Mesenchymal stem cell (in vitro differentiated cells and primary cell): ENCODE data around the gene SORBS2.
A peak's percentile ranks its signal among the peaks of the same experiment; 100 is the strongest.

Source experiments
- DNase-seq: peaks from one replicate; pipeline ENCODE4 v3.0.0-alpha.2; 2013
- H2AFZ ChIP-seq: one replicate; pipeline ENCODE4 v1.6.1; 2013; ENCODE audit warnings: low read depth, mild to moderate bottlenecking, control low read depth, inconsistent platforms, low read length, moderate library complexity
- H2AK5ac ChIP-seq: 2 replicates; pipeline ENCODE4 v1.6.1; 2013; ENCODE audit warnings: low read length, moderate library complexity, mild to moderate bottlenecking, inconsistent platforms; ENCODE audit not compliant: severe bottlenecking
- H2BK120ac ChIP-seq: one replicate; pipeline ENCODE4 v1.6.1; 2013; ENCODE audit warnings: low read depth, mild to moderate bottlenecking, inconsistent platforms, low read length, moderate library complexity
- H2BK12ac ChIP-seq, 2 experiments: one replicate each; pipeline ENCODE4 v1.6.1; 2013; ENCODE audit warnings: inconsistent platforms in 2 of 2, low read length in 2 of 2, mild to moderate bottlenecking in 2 of 2, moderate library complexity in 2 of 2, control low read depth in 1 of 2
- H2BK15ac ChIP-seq: one replicate; pipeline ENCODE4 v1.6.1; 2013; ENCODE audit warnings: mild to moderate bottlenecking, low read depth, inconsistent platforms; ENCODE audit not compliant: poor library complexity, severe bottlenecking
- H2BK5ac ChIP-seq: 2 replicates; pipeline ENCODE4 v1.6.1; 2013; ENCODE audit warnings: low read depth, mild to moderate bottlenecking, low read length, control low read depth, inconsistent platforms; ENCODE audit not compliant: poor library complexity, severe bottlenecking
- H3K14ac ChIP-seq, 2 experiments: one replicate each; pipeline ENCODE4 v1.6.1; 2013; ENCODE audit warnings: inconsistent platforms in 2 of 2, low read length in 2 of 2, control low read depth in 1 of 2, mild to moderate bottlenecking in 1 of 2, moderate library complexity in 1 of 2
- H3K18ac ChIP-seq, 2 experiments: one replicate each; pipeline ENCODE4 v1.6.1; 2013; ENCODE audit warnings: inconsistent platforms in 2 of 2, low read length in 2 of 2, control low read depth in 1 of 2, low read depth in 1 of 2, mild to moderate bottlenecking in 1 of 2
- H3K23ac ChIP-seq, 2 experiments: one replicate each; pipeline ENCODE4 v1.6.1; 2013; ENCODE audit warnings: inconsistent platforms in 2 of 2, low read length in 2 of 2, mild to moderate bottlenecking in 2 of 2, moderate library complexity in 2 of 2, control low read depth in 1 of 2
- H3K27ac ChIP-seq: 2 replicates; pipeline ENCODE4 v1.5.1; 2013; ENCODE audit warnings: mild to moderate bottlenecking, moderate library complexity, low read length, control low read depth, inconsistent platforms; ENCODE audit not compliant: poor library complexity, severe bottlenecking
- H3K27me3 ChIP-seq, 2 experiments: 2 replicates each; pipeline versions ENCODE4 v1.6.1 to v1.7.0; 2013; ENCODE audit warnings: low read length in 2 of 2, mild to moderate bottlenecking in 2 of 2, moderate library complexity in 2 of 2, control low read depth in 1 of 2, inconsistent platforms in 1 of 2; ENCODE audit not compliant: control insufficient read depth in 1 of 2, insufficient read depth in 1 of 2
- H3K36me3 ChIP-seq, 2 experiments: 2 replicates each; pipeline versions ENCODE4 v1.6.1 to v1.7.0; 2013; ENCODE audit warnings: low read length in 2 of 2, control low read depth in 1 of 2, inconsistent platforms in 1 of 2, low read depth in 1 of 2, mild to moderate bottlenecking in 1 of 2; ENCODE audit not compliant: insufficient read depth in 2 of 2, control insufficient read depth in 1 of 2
- H3K4ac ChIP-seq, 2 experiments: one replicate each; pipeline ENCODE4 v1.6.1; 2013; ENCODE audit warnings: inconsistent platforms in 2 of 2, low read length in 2 of 2, mild to moderate bottlenecking in 2 of 2, moderate library complexity in 2 of 2, control low read depth in 1 of 2, low read depth in 1 of 2
- H3K4me1 ChIP-seq: 2 replicates; pipeline ENCODE4 v1.6.1; 2013; ENCODE audit warnings: low read depth, low read length, control low read depth; ENCODE audit not compliant: control insufficient read depth, insufficient read depth
- H3K4me2 ChIP-seq: 2 replicates; pipeline ENCODE4 v1.6.1; 2013; ENCODE audit warnings: low read length, mild to moderate bottlenecking, inconsistent platforms; ENCODE audit not compliant: poor library complexity, severe bottlenecking
- H3K4me3 ChIP-seq, 2 experiments: 2 replicates each; pipeline versions ENCODE4 v1.5.1 to v1.7.0; 2013; ENCODE audit warnings: low read length in 2 of 2, mild to moderate bottlenecking in 2 of 2, control low read depth in 1 of 2, low read depth in 1 of 2; ENCODE audit not compliant: insufficient read depth in 1 of 2
- H3K79me1 ChIP-seq: replicated peaks from 2 replicates; pipeline ENCODE4 v1.6.1; 2013; ENCODE audit warnings: mild to moderate bottlenecking, control low read depth, low read length, inconsistent platforms; ENCODE audit not compliant: poor library complexity, severe bottlenecking
- H3K9ac ChIP-seq: 2 replicates; pipeline ENCODE4 v1.7.0; 2013; ENCODE audit warnings: mild to moderate bottlenecking, low read length, moderate library complexity
- H3K9me3 ChIP-seq: 2 replicates; pipeline ENCODE4 v1.7.0; 2013; ENCODE audit warnings: mild to moderate bottlenecking, low read length; ENCODE audit not compliant: control insufficient read depth
- H4K8ac ChIP-seq: one replicate; pipeline ENCODE4 v1.6.1; 2013; ENCODE audit warnings: inconsistent platforms, mild to moderate bottlenecking, low read length, moderate library complexity
- H4K91ac ChIP-seq: one replicate; pipeline ENCODE4 v1.6.1; 2013; ENCODE audit warnings: mild to moderate bottlenecking, low read length, inconsistent platforms
- WGBS: methylation state at CpG from one replicate; pipeline ENCODE4 v1.1.7; 2013; ENCODE audit warnings: mixed read lengths; 5-methylcytosine and 5-hydroxymethylcytosine counted together

The SORBS2 gene

GRCh38 chr4:185683896-185684295, 128.1 kb downstream of the SORBS2 start:
- H3K9me3 ChIP-seq, result no peaks in the 10 kb centered on the region
- H2BK12ac ChIP-seq, result no peak overlapping the region
- H2BK5ac ChIP-seq, result no peak overlapping the region
- H4K8ac ChIP-seq, result no peak overlapping the region
- no peaks in the 10 kb centered on the region for H3K79me1 ChIP-seq
- no peak overlapping the region for H4K91ac ChIP-seq
- no peak overlapping the region for H3K9ac ChIP-seq
- DNase-seq, result no peak
- H2BK15ac ChIP-seq, result no peak overlapping the region
- H3K4me1 ChIP-seq, result peaks cover 4% of the 10 kb centered on the region
- no peaks in the 10 kb centered on the region for H3K36me3 ChIP-seq
- no peaks in the 10 kb centered on the region for H3K27me3 ChIP-seq
- no peak overlapping the region for H3K4me2 ChIP-seq
- no peak overlapping the region for H3K4ac ChIP-seq
- no peak overlapping the region for H3K18ac ChIP-seq
- H3K23ac ChIP-seq, result no peak overlapping the region
- 96% methylated on average over 2 of the region's 2 CpGs for WGBS
- no peak overlapping the region for H2AK5ac ChIP-seq
- no peak overlapping the region for H3K27ac ChIP-seq
- H3K14ac ChIP-seq, result no peak overlapping the region
- no peak overlapping the region for H2AFZ ChIP-seq
- H2BK120ac ChIP-seq, result no peak overlapping the region
- H3K4me3 ChIP-seq, result no peak overlapping the region

DNA sequence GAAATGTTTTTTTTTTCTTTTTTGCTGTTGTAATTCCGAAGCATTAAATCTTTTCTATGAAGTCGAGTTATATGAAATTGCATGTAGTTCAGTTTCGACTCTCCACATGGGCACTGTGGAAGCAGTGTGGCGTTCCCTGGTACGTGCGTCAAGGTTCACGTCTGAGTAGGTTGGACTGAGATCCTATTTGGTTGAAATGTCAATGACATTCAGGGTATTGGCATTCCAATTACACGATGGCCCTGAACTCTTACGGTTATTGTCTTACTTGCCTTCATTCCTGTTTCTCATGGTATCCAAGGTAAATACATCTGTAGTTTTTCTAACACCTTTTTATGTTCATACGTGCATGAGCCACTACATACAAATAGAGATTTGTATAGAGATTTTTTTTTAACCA, 128.8 kb downstream of the SORBS2 start:
- no peak overlapping the region for H3K14ac ChIP-seq
- no peak overlapping the region for H3K23ac ChIP-seq
- H3K36me3 ChIP-seq, result no peaks in the 10 kb centered on the region
- no peaks in the 10 kb centered on the region for H3K79me1 ChIP-seq
- H3K9ac ChIP-seq, result no peak overlapping the region
- no peaks in the 10 kb centered on the region for H3K27me3 ChIP-seq
- no peak overlapping the region for H2AFZ ChIP-seq
- H3K18ac ChIP-seq, result no peak overlapping the region
- H3K27ac ChIP-seq, result no peak overlapping the region
- H3K4me1 ChIP-seq, result peaks cover 4% of the 10 kb centered on the region
- H4K91ac ChIP-seq, result no peak overlapping the region
- no peak overlapping the region for H3K4me3 ChIP-seq
- no peak overlapping the region for H2AK5ac ChIP-seq
- no peak overlapping the region for H2BK15ac ChIP-seq
- H3K9me3 ChIP-seq, result no peaks in the 10 kb centered on the region
- no peak overlapping the region for H3K4me2 ChIP-seq
- 96% methylated on average over 9 of the region's 10 CpGs for WGBS
- no peak overlapping the region for H2BK5ac ChIP-seq
- H2BK12ac ChIP-seq, result no peak overlapping the region
- no peak overlapping the region for H4K8ac ChIP-seq
- H3K4ac ChIP-seq, result no peak overlapping the region
- DNase-seq, result no peak
- no peak overlapping the region for H2BK120ac ChIP-seq

- H3K36me3 ChIP-seq, result no peaks in the 10 kb centered on the region
- no peaks in the 10 kb centered on the region for H3K27me3 ChIP-seq
Measured at GRCh38 chr4:185682236-185682635, 129.8 kb downstream of the SORBS2 start.

DNA sequence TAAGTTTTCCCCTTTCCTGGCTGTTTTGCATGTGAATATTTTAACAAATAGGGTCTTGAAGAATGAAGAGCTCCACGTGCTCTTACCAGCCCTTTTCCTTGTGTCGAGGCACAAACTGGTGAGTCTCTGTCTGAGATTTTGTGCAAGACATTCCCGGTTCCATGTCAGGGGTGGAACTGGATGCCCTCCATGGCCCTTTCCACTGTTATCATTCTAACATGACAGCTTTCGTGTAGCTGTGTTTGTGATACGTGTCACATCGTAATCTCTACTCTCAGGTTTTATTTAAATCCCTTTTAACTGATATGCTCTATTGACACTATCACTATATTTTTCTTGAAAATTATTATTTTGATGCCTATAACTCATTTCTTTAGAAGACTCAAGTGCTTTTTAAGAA, 130.4 kb downstream of the SORBS2 start:
- Histone ChIP-seq H3K27me3 (no peaks in the 10 kb centered on the region), H3K4me3 (no peak overlapping the region), H3K79me1 (no peaks in the 10 kb centered on the region), H2BK120ac (no peak overlapping the region), H3K36me3 (no peaks in the 10 kb centered on the region), H2AK5ac (no peak overlapping the region), H3K23ac (no peak overlapping the region), H2BK15ac (no peak overlapping the region), H4K8ac (peak overlapping the region; percentile 64), H3K9me3 (no peaks in the 10 kb centered on the region), H3K18ac (no peak overlapping the region), H3K4ac (no peak overlapping the region), H2AFZ (no peak overlapping the region), H3K14ac (no peak overlapping the region), H4K91ac (no peak overlapping the region), H3K4me2 (no peak overlapping the region), H3K4me1 (peaks cover 4% of the 10 kb centered on the region), H3K9ac (no peak overlapping the region), H3K27ac (no peak overlapping the region), H2BK12ac (no peak overlapping the region), H2BK5ac (no peak overlapping the region)
- WGBS, result 82% methylated on average over 5 of the region's 6 CpGs
- DNase-seq, result no peak

More at GRCh38 chr4:185682236-185682635, 129.8 kb downstream of the SORBS2 start:
- H2BK120ac ChIP-seq, result no peak overlapping the region
- H3K27ac ChIP-seq, result no peak overlapping the region
- peaks cover 4% of the 10 kb centered on the region for H3K4me1 ChIP-seq
- no peak overlapping the region for H2BK5ac ChIP-seq
- WGBS, result 70% methylated on average over 4 of the region's 5 CpGs
- H3K4me2 ChIP-seq, result no peak overlapping the region
- no peak overlapping the region for H2AFZ ChIP-seq
- no peak overlapping the region for H3K4ac ChIP-seq
- H2BK12ac ChIP-seq, result no peak overlapping the region
- H4K8ac ChIP-seq, result no peak overlapping the region
- no peak overlapping the region for H4K91ac ChIP-seq
- H3K23ac ChIP-seq, result no peak overlapping the region
- no peak overlapping the region for H2BK15ac ChIP-seq
- no peak overlapping the region for H3K14ac ChIP-seq
- no peak overlapping the region for H2AK5ac ChIP-seq
- peak; percentile 17 for DNase-seq
- no peak overlapping the region for H3K9ac ChIP-seq
- H3K9me3 ChIP-seq, result no peaks in the 10 kb centered on the region
- no peak overlapping the region for H3K4me3 ChIP-seq
- no peak overlapping the region for H3K18ac ChIP-seq
- H3K79me1 ChIP-seq, result no peaks in the 10 kb centered on the region
